ENCODE results near the gene TMEM271.

Gene TMEM271

GRCh38 chr4:532588-533317 lies 43.3 kb downstream of the TMEM271 start:
- no peak for DNase-seq (ENCODE audit: low read depth in 3 of 3)

DNA sequence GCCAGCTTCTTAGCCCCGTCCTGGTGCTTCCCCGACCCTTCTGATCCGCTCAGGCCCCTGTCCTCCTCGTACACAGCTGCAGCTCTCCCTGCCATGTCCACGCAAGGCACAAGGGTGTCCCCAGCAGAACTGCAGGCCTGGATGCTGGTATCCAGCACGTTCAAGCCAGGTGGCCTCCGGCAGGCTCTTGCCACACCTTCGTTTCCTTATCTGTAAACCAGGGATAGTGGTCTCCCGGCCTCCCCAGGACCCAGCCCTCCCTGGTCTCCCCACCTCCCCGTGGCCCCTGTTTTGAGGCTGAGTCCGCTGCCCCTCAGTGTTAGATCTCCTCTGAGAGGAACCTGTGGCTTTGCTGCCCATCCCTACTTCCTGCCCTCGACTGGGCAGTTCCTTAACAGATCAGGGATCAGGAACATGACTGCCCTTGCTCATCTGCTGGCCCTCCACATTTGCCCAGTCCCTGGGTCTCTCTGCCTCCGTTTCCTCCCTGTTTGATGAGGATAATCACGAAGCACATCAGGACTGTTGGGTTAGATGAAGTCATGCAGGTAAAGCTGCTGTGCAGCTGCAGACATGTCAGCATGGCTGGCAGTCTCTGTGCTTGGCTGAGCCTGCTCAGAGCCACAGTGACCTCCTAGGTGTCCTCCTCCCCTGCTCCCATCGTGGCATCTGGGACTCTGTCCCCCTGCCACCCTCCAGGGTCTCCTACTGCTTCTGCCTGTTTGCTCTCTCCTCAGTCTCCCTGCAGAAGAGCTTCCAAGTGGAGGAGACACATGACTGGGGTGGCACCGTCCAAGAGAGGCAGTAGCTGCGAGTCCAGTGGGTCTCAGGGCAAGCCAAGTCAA lies 44.2 kb downstream of the TMEM271 start:
- DNase-seq (ENCODE audit: low read depth in 3 of 3), result no peak

- DNase-seq (ENCODE audit: low read depth in 3 of 3), result no peak
Measured at GRCh38 chr4:531076-531475, 45.0 kb downstream of the TMEM271 start.

DNA sequence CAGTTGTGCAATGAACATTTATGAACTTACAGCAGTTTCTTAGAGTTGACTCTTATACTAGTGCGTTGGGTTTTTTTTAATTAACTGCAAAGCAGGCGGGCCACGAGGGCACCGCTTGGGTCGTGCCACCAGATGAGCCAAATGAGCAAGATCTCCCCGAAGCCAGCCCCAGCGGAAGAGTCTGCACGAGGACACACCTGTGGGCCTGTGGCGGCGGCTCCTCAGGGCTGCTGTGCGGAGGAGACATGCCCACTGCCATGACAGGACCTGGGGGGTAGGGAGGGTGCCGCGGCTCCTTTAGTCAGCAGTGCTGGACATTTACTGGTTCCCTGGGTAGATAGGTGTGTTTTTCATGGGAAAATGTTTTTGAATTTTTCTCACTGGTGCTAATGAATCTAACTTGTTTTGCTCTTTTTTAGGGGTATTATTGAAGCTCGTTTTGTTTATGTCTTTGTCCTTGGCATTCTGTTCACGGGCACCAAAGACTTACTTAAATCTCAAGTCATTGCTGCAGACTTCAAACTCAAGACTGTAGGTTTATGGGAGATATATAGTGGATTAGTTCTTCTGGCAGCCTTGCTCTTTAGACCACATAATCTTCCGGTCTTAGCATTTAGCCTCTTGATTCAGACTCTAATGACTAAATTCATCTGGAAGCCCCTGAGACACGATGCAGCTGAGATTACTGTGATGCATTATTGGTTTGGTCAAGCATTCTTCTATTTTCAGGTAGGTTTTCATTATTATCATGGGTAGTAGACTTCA lies 45.9 kb downstream of the TMEM271 start:
- DNase-seq (ENCODE audit: low read depth in 3 of 3), result no peak

DNA sequence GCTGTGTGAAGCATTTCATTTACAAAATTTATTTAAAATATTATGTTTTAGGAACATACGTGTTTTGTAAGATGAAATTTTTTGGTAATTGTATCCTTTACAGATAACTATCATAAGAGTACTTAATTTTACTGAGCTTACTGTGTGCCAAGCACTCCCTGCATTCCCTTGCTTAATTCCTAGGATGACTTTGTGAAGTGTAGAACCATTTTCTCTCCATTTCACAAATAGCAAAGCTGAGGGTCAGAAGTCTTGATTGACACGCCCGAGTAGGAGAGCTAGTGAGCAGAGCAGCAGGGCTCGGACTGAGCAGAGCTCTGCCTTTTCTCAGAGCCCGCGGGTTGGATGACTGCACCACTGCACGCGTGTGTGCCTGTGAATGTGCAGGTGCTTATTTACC lies 46.5 kb downstream of the TMEM271 start:
- DNase-seq (ENCODE audit: low read depth in 3 of 3), result no peak

- no peak for DNase-seq (ENCODE audit: low read depth in 3 of 3)
Measured at GRCh38 chr4:528835-529234, 47.3 kb downstream of the TMEM271 start.

DNA sequence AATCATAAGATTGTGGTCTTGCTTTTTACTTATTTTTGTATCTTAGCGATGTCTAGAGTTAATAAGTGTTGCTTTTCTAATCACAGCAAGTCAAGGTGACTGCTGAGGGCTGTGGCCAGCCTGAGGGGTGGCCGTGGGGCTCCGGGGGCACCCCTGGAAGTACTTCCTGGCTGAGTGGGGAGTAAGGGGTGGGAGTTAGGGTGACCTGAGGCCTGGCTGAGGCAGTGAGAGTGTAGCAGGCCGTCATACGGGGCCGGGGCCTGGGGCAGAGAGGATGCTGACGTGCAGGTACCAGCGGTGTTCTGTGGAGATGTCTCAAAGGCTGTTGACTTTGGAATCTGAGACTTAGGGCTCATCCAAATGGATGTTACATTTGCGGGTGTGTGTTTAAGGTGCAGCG lies 47.8 kb downstream of the TMEM271 start:
- no peak for DNase-seq (ENCODE audit: low read depth in 3 of 3)

DNA sequence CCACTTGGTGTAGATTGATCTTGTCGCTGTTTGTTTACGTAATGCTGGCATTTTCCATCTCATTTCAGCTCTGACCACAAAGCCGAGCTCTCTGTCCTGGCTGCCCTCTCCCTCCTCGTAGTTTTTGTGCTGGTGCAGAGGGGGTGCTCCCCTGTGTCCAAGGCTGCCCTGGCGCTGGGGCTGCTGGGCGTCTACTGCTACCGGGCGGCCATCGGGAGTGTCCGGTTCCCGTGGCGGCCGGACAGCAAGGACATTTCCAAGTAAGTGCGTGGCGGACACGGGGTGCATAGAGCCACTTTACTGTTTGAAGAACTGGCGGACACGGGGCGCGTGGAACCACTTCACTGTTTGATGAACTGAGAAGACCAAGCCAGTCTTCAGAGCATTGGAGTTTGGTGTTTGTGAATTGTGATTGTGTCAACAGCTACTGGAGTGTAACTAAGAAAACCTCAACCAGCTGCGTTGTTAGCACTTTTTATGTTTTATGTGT lies 49.1 kb downstream of the TMEM271 start:
- DNase-seq (ENCODE audit: low read depth in 3 of 3), result no peak

- DNase-seq (ENCODE audit: low read depth in 3 of 3), result no peak
Measured at GRCh38 chr4:526189-526909, 49.7 kb downstream of the TMEM271 start.

DNA sequence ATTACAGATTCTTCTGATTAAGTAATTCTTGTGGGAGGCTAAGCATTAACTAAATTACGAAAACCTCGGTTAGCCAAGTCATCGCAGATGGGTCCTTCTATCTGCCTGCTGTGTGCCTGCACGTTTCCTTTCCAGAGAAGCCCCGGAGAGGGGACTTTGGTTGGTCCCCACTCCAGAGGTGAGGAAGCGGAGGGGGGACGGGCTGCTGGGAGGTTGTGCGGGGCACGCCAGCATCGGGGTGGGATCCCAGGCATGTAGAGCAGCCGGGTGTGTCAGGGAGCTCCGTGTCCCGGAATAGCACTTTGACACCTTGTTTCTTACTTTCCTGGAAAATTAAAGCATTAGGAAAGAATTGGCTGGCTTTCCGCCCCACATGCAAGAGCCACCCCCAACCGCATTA lies 50.4 kb downstream of the TMEM271 start:
- DNase-seq (ENCODE audit: low read depth in 3 of 3), result no peak

- DNase-seq (ENCODE audit: low read depth in 3 of 3), result no peak
Measured at GRCh38 chr4:524196-524595, 51.9 kb downstream of the TMEM271 start.
